ENCODE data around the gene SEMA5B. TPM values are rescaled to one million over a fixed set of nuclear protein-coding genes. Genes with fewer than 3 reads are reported as not detected.

The SEMA5B gene
- total RNA-seq, 3 donors from 2014 or later = 0.34 to 0.89 (median 0.35) TPM

DNA sequence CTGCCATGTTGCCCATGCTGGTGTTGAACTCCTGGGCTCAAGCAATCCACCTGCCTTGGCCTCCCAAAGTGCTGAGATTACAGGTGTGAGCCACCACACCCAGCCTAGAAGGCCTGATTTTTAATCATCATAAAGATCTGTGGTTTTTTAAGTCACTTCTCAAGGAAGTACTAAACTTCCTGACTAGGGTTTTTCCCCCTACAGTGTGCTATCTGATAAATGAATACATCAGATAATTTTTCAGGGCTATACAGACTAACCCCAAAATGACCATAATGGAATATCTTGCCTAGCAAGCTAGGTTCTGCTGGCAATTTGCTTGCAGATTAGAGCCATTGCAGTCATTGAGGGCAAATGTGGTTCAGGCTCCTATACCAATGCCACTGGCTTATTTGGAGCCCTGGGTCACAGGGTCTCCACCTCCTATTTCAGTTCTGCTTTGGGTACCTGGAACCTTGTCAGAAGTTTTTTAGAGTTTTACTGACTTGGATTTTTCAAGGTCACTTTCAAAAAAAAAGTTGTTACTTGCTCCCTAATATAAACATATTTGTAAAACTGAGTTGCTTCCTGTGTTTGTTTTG lies 151.9 kb downstream of the SEMA5B start:
- no peak for DNase-seq
- Histone ChIP-seq H3K4me1 (ENCODE audit: low read depth) (no peaks in the 10 kb centered on the region), H3K36me3 (ENCODE audit: low read depth) (no peaks in the 10 kb centered on the region), H3K9me3 (no peaks in the 10 kb centered on the region), H3K4me3 (no peak overlapping the region)
- no peak for TF ChIP-seq CTCF (IDR thresholded peaks at IDR 0.05)
- intact Hi-C loops (cut with DNase I, micrococcal nuclease) = no loop called here
- ATAC-seq = no peak

DNA sequence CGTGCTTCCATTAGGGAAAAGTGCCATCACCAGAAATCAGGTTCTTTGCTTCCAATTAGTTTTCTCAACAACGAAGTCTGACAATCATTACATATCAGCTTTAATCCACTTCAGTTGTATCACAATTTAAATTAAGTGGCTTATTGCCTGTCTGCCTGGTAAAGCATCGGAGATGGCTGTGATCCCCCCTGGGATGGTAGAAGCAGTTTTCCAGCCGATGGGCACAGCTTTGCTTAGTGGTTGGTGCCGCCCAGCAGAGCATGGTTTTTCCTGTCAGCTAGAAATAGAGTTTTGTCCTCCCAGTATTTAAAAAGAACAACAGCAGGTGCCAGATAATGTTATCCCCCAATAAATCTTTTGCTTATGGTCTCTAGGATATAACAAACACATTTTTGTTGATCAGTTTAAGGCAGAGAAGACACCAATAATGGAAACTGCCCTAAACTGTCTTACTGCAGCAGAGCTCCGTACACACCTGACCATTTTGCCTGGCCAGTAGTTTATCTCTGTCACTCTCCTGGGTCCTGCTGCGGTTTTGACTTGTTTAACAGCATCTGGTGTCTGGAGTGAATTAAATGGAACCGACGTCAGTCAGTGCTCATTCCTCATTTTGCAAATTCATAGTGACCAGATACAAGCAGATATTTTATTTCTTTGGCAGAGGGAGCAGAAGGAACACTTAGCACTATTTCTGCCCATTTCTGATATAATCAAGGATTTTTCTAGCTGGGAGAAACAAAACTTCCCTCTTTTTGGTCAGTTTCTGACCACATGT lies 153.6 kb downstream of the SEMA5B start:
- H3K36me3 ChIP-seq (ENCODE audit: low read depth) = no peaks in the 10 kb centered on the region
- no peaks in the 10 kb centered on the region for H3K9me3 ChIP-seq
- intact Hi-C loops (cut with DNase I, micrococcal nuclease) = no loop called here
- DNase-seq (no peak), ATAC-seq (no peak)
- H3K4me1 ChIP-seq (ENCODE audit: low read depth) = no peaks in the 10 kb centered on the region
- H3K4me3 ChIP-seq = no peak overlapping the region
- no peak for TF ChIP-seq CTCF (IDR thresholded peaks at IDR 0.05)

- H3K9me3 ChIP-seq = no peaks in the 10 kb centered on the region
- intact Hi-C loops (cut with DNase I, micrococcal nuclease) = no loop called here
- DNase-seq (no peak), ATAC-seq (no peak)
- no peaks in the 10 kb centered on the region for H3K4me1 ChIP-seq (ENCODE audit: low read depth)
- TF ChIP-seq CTCF (IDR thresholded peaks at IDR 0.05) = no peak
- no peaks in the 10 kb centered on the region for H3K36me3 ChIP-seq (ENCODE audit: low read depth)
- no peak overlapping the region for H3K4me3 ChIP-seq
Measured at GRCh38 chr3:122868322-122868721, 159.2 kb downstream of the SEMA5B start.

GRCh38 chr3:122864498-122864897 lies 163.1 kb downstream of the SEMA5B start:
- Histone ChIP-seq H3K4me3 (no peak overlapping the region), H3K4me1 (ENCODE audit: low read depth) (no peaks in the 10 kb centered on the region), H3K36me3 (ENCODE audit: low read depth) (no peaks in the 10 kb centered on the region), H3K9me3 (no peaks in the 10 kb centered on the region)
- intact Hi-C loops (cut with DNase I, micrococcal nuclease) = no loop called here
- no peak for ATAC-seq
- DNase-seq = no peak
- TF ChIP-seq CTCF (IDR thresholded peaks at IDR 0.05) = no peak

- no peak for TF ChIP-seq CTCF (IDR thresholded peaks at IDR 0.05)
- no peaks in the 10 kb centered on the region for H3K36me3 ChIP-seq (ENCODE audit: low read depth)
- DNase-seq (no peak), ATAC-seq (no peak)
- H3K4me1 ChIP-seq (ENCODE audit: low read depth) = no peaks in the 10 kb centered on the region
- no peak overlapping the region for H3K4me3 ChIP-seq
- intact Hi-C loops (cut with DNase I, micrococcal nuclease) = no loop called here
- H3K9me3 ChIP-seq = no peaks in the 10 kb centered on the region
Measured at GRCh38 chr3:122862381-122862780, 165.2 kb downstream of the SEMA5B start.

Other genes starting within 250 kb of the SEMA5B start
- 10 to 100 TPM in 1 of 3 donors, 1 to 10 TPM in 2; 6.6 to 12.2 (median 7.9) TPM for gene HSPBAP1, start 233.9 kb downstream of the SEMA5B start, total RNA-seq
- gene SLC49A4, start 232.7 kb downstream of the SEMA5B start, total RNA-seq = 10 to 100 TPM; 16.4 to 27.7 (median 22.9) TPM
- gene PDIA5, start 39.3 kb upstream of the SEMA5B start, total RNA-seq = 10 to 100 TPM; 21.5 to 49.1 (median 22.0) TPM
- gene SEC22A, start 174.2 kb upstream of the SEMA5B start, total RNA-seq = 10 to 100 TPM; 11.7 to 13.7 (median 11.8) TPM